Kidney glomerular epithelial cell (primary cell): Measurements from ENCODE around the gene AMIGO3.
A peak's percentile ranks its signal among the peaks of the same experiment; 100 is the strongest.
"Not testable (repeated sequence)": the region's sequence is repeated elsewhere in the genome, so short reads cannot be mapped to it uniquely, and the experiment has no call there.

Source experiments
- DNase-seq: peaks from one replicate; lab custom pipeline; 2025; lab: John Stamatoyannopoulos, UW

Gene AMIGO3

GRCh38 chr3:49709852-49710251 lies 9.6 kb downstream of the AMIGO3 start:
- DNase-seq: no peak

GRCh38 chr3:49707113-49707480 lies 12.4 kb downstream of the AMIGO3 start:
- no peak for DNase-seq

DNA sequence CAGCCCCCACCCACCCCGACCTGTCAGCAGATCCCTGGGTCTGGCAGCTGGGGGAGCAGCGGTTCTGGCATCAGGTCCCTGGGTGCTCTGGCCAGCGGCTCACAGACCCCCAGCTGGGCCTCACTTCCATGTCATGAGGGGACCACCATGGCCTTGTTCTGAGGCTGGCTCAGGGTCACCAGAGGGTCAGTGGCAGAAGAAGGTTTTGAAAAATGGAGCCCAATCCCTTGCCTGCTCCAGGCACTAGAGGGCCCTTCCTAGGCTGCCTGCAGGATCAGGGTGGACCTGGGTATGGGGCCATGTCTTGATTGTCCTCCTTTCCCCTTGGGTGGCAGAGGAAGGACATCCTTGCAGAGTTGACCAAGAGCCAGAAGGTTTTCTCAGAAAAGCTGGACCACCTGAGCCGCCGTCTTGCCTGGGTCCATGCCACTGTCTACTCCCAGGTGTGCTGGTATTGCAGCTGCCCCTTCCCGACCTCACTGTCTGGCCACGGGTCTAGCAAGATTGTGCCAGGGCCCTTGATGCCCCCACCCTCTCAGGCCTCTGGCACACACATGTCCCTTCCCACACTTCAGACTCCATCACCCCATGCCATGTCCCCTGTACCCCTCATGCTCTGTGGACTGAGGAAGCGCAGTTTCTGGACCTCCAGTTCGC lies 12.9 kb downstream of the AMIGO3 start:
- DNase-seq: no peak

DNA sequence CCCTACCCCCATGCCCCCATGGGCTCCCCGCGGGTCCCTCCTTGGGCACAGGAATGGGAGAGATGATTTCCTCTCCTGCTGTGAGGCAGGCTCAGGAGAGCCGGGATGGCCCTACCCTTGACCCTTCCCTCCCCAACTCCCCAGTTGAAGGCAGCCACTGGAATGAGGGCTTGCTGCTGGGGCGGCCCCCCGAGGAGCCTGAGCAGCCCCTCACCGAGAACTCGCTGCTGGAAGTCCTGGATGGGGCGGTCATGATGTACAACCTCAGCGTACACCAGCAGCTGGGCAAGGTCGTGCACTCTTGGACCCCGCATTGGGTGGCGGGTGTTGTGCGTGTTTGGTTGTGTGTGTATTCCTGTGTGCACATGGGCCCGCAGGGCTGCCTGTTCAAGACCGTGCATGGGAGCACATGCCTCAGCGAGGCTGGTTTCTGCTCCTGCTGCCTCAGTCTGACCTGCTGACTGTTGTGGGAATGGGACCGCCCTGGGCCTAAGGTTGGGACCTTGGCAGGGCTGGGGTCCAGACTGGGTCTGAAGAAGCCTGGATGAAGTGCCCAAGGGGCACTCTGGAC lies 14.0 kb downstream of the AMIGO3 start:
- no peak for DNase-seq

DNA sequence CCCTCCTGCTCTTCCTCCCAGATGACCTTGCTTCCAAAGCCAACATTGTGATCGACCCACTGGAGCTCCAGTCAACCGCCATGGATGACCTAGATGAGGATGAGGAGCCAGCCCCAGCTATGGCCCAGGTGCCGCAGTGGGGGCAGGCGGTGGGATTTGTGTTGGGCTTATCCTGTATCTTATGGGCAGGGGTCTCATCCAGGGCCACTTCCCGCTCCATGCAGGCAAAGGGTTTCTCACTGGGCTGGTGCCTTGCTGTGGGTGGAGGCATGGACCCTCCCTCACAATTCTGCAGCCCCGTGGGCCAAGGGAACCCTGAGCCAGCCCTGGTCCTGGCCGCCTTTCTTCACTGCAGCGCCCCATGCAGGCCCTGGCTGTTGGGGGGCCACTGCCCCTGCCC lies 14.9 kb downstream of the AMIGO3 start:
- DNase-seq: no peak

DNA sequence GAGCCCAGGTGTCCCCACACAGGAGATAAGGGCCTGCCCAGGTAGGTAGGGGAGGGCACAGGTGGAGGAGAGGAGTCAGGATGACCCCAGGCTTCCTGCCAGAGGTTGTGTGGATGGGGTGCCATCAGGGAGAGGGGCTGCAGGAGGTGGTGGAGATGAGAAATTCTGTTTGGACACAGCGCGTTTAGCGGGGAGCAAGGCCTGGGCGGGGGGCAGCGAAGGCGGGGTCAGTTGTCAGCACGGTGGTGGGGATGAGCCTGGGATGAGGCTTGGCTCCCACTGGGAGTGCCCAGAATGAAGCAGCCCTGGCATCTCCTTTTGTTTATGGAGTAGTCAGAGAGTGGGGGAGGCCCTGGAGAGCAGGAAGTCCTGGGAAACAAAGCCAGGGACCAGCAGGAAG lies 15.5 kb downstream of the AMIGO3 start:
- DNase-seq: no peak

DNA sequence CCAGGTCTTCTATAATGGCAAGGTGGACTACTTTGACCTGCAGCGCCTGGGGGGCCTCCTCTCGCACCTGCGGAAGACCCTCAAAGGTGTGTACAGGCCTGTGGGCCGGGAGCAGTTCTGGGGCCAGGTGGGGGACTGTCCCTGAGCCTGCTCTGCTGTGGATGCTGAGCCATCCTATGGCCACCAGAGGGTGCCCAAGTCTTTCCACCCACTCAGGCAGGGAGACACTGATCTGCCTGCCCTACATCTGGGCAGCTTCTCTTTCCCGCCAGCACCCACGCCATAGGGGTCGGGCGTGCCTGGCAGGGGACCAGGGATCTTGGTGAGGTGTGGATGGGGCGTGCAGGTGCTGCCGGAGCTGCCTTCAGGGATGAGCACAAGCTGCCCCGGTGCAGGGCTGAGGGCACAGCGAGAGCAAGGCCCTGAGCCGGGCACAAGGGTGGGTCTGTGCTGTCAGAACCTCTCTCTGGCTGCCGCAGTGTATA lies 16.0 kb downstream of the AMIGO3 start:
- DNase-seq: peak; percentile 21

GRCh38 chr3:49702672-49703071 lies 16.8 kb downstream of the AMIGO3 start:
- no peak for DNase-seq

DNA sequence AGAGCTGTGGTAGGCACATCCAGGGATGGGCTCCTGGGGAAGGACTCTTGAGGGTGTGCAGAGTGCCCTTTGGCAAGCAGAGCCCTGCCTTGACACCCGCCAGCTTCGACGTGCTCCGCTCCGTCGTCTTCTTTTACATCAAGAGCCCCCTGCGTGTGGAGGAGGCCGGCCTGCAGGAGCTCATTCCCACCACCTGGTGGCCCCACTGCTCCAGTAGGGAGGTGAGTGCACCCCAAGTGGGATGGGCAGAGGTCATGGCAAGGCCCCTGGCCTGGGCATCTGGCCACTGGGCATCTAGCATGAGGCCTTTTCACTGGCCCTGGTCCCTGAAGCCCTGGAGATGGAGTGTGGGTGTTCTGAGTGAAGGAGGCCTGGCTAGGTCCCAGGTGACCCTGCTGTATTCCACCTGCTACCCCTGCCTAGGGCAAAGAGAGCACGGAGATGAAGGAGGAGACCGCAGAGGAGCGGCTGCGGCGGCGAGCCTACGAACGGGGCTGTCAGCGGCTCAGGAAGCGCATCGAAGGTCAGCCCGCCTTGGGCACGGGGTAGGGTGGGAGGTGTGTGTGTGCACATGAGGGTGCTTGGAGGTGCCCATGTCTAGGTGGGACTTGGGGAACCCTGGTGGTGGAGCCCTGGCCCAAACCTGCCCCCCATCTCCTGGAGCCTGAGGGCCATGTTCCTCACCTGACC lies 18.0 kb downstream of the AMIGO3 start:
- no peak for DNase-seq

GRCh38 chr3:49700453-49701128 lies 18.9 kb downstream of the AMIGO3 start:
- DNase-seq: no peak

DNA sequence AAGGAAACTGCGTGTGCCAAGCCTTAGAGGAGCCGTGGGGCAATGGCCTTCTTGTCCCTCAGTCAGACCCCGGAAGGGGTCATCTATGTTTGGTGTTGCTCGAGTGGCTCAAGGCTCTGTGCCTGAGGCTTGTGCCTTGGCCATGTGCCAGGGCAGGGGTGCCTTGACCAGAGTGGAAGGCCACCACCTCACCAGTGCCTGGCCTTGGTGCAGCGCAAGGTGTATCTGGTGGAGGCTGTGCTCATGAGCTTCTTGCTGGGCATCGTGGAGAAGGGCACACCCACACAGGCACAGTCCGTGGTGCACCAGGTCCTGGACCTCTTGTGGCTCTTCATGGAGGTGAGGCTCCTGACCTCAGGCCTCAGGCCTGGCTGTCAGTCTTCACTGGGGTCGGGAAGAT lies 19.5 kb downstream of the AMIGO3 start:
- DNase-seq: no peak

GRCh38 chr3:49699281-49699979 lies 20.1 kb downstream of the AMIGO3 start:
- no peak for DNase-seq

DNA sequence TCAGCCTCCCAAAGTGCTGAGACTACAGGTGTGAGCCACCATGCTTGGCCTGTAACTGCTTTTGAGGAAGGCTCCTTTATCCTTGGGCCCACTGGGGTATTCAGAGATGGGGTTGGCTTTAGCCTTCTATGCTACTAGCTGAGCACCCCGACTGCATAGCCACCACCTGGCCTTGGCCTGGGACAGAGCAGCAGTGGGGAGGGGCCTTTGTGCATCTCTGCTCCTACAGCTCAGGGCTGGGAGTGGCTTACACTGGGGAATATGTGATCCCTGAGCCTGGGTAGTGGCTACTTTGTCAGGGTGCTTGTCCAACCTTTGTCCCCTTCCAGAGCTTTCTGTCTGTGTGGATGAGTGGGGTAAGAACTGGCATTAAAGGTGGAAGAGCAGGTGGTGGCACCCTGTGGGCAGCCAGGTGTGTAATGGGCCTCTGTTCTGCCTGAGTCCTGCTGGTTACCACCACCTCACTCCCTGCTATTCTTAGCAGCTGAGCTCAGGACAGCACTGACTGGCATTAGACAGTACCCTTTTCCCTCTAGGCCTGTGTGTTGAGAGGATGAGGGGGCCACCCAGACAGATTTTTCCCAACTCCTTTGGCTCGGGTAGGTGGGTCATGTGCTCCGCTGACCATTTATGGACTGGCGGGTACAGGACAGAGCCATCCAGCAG lies 24.0 kb downstream of the AMIGO3 start:
- DNase-seq: not testable (repeated sequence)

DNA sequence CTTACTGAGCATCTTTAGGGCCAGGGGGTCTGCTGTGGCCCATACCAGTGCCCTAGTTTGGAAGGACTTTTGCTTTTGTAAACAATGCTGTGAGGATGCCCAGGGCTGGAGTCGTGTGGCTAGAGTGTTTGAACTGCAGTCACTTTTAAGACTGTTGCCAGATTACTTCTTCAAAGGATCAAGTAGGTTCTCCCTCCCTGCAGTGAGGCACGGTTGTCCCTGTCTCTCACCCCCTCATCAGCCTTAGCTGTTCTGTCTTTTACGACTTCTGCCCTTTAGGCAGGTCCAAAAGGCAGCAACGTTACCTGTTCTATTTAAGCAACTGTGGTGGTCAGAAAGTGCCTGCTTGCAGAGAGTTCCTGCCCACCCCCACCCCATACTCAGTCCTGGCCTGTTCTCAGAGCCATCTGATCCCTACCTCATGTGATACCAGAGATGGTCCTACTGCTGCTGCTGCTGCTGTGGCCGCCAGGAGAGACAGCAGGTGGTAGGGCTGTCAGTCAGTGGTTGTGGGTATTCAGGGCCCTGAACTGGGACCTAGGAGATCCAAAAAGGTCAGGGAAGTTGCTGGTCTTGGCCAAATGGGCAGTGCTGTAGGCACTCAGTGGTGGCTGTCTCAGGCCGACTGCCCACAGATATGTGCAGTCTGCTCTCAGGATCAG lies 24.9 kb downstream of the AMIGO3 start:
- DNase-seq: not testable (repeated sequence)

DNA sequence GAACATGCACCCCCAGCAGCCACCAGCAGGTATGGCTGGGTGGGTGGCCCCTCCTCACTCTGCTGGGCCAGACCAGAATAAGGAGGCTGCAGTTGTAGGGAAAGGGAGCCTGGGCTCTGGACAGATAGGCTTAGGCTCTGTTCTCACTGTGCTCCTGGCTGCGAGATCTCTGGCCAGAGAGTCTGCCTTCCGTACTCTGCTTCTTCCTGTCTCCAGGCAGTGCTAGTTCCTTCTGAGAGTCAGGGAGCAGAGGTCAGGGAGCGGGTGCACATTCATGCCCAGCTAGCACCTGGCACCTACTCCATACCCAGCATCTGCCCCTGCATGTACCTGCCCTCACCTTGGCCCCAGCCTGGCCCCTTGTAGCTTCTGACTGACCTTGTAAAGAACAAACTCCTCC lies 28.0 kb downstream of the AMIGO3 start:
- not testable (repeated sequence) for DNase-seq

GRCh38 chr3:49690856-49691255 lies 28.6 kb downstream of the AMIGO3 start:
- not testable (repeated sequence) for DNase-seq

GRCh38 chr3:49689908-49690624 lies 29.4 kb downstream of the AMIGO3 start:
- DNase-seq: not testable (repeated sequence)

DNA sequence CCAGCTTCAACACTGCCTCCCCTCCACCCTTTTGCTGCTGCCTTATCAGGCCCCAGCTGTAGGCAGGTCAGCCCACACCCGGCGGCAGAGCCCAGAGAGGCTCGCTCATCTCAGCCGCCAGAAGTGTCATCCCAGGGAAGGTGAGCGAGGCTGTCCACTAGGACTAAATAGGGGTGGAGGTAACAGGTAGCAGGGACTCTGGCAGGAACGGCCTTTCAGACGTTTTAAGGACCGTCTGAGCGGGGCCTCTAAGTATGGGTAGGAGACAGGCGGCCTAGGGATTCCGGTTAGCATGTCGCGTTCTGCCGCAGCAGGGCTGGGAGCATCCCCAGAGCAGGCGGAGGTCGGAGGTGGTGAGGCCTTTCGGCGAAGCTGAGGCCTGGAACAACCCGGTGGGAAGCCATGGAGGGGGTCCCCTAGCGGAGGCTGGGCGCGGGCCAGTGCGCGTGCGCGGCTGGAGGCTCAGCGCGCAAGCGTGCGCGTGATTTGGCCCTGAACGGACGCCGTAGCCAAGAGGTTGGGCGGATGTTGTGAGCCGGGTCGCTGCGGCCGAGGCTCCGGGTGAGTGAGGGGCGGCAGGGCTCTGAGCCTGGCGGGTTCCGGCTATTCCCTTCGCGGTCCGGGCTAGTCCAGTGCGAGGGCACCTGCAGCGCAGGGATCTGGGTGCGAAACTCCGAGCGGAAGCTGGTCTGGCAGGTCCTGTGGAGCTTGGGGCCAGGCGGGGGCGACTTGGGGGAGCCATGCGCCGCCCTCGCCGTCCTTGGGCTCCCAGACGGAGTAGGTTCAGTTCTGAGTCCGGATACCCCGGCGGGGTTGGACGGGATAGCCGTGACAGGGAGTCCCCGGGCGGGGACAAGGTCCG lies 30.2 kb downstream of the AMIGO3 start, which contains the start of the genes MST1 and RNF123:
Gene MST1 (minus strand): TSS at position 429 of the 862 bp plus-strand sequence. CDS start 783 bp downstream, outside the sequence.
Gene RNF123 (plus strand): TSS at position 512 of the 862 bp plus-strand sequence. CDS start 1,609 bp downstream, outside the sequence.
- no peak for DNase-seq
